Prostate gland (tissue), 2 donors: ENCODE data around the gene SEPTIN5.

Experiments used
- CTCF ChIP-seq, 4 experiments: fragments of 200-600 bp in 2 of 4; fragments of 450-650 bp in 2 of 4; sonication (generic) in 2 of 4; IDR thresholded peaks; 1 replicate in 3 of 4; 2 replicates in 1 of 4; pipeline ENCODE4 v1.5.1; 2016 to 2019; ENCODE audit warnings: antibody characterized with exemption in 4 of 4, mild to moderate bottlenecking in 2 of 4, moderate library complexity in 2 of 4
- POLR2AphosphoS5 ChIP-seq: sonication (generic); formaldehyde crosslinking; IDR thresholded peaks from one replicate; pipeline ENCODE4 v1.6.1; 2017; ENCODE audit warnings: antibody characterized with exemption

DNA sequence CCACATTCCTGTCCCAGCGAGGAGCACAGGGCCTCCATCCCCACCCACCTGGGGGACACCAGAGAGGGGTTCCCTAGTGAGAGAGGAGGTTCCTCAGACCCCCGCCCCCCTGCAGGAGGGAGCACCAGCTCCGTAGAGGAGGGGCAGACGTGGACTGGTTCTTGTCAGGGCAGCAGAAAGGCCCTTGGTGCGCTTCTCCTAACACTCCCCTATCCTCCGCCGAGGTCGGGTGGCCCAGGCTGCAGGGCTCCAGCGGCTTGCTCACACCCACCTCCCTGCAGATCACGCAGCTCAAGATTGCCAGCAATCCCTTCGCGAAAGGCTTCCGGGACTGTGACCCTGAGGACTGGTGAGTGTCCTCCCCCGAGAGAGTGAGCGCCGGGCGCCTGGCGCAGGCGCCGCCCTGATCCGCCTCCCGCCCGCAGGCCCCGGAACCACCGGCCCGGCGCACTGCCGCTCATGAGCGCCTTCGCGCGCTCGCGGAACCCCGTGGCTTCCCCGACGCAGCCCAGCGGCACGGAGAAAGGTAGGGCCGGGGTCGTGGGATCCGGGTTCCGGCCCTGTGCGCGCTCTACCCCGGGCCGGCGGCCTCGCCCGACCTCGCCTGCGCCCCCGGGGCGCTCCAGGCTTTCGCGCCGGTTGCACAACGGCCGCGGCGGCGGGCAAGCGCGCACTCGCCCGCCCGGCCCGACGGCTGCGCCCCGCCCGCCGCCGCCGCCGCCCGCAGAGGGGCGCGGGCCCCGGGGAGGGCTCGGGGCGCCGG, 51.4 kb downstream of the SEPTIN5 start:
- no peak for TF ChIP-seq POLR2AphosphoS5
- peak in 1 of 4 experiments; percentile 7 for TF ChIP-seq CTCF (IDR thresholded peaks at IDR 0.05)
